Activated naive CD8-positive, alpha-beta T cell treated with anti-CD3 and anti-CD28 coated beads, Interleukin-2, amount 10 ng/mL, durations not matched to agents 7 days and 5 days (primary cell): ENCODE measurements around the gene PADI4. TPM values are rescaled to one million over a fixed set of nuclear protein-coding genes. Genes with fewer than 3 reads are reported as not detected.

Experiments used
- ATAC-seq: fragments of 150-1000 bp; cut with Tn5 transposase; one replicate; pipeline ENCODE4 v1.10.0; 2021; ENCODE audit warnings: low read depth, moderate library complexity
- POLR2A ChIA-PET: fragments of 350-600 bp; sonication (Branson Sonifier 250); formaldehyde crosslinking; loops from one replicate; lab custom pipeline; 2021; ENCODE audit warnings: antibody characterized with exemption; lab: Charles Lee
- DNase-seq: peaks from one replicate; pipeline ENCODE4 v3.0.0; 2021
- H3K27ac Mint-ChIP-seq: one replicate; pipeline ENCODE4 v1.8.0; 2022; ENCODE audit warnings: mild to moderate bottlenecking, mixed read lengths
- H3K27me3 Mint-ChIP-seq: one replicate; pipeline ENCODE4 v1.8.0; 2022; ENCODE audit warnings: mild to moderate bottlenecking, moderate library complexity, mixed read lengths
- H3K36me3 Mint-ChIP-seq: one replicate; pipeline ENCODE4 v1.8.0; 2021; ENCODE audit warnings: mild to moderate bottlenecking, mixed read lengths
- H3K4me1 Mint-ChIP-seq: one replicate; pipeline ENCODE4 v1.8.0; 2021; ENCODE audit warnings: mixed read lengths
- H3K4me3 Mint-ChIP-seq: one replicate; pipeline ENCODE4 v1.8.0; 2022; ENCODE audit warnings: mild to moderate bottlenecking, moderate library complexity, mixed read lengths
- H3K9me3 Mint-ChIP-seq: one replicate; pipeline ENCODE4 v1.8.0; 2021; ENCODE audit warnings: mixed read lengths
- total RNA-seq, 2 experiments: library from RNA; stranded (reverse); gene quantifications; one replicate each; pipeline ENCODE4 v1.2.3, GENCODE V29; 2021

Gene PADI4
- total RNA-seq, 2 experiments from 2014 or later: 4.3 to 4.9 TPM

DNA sequence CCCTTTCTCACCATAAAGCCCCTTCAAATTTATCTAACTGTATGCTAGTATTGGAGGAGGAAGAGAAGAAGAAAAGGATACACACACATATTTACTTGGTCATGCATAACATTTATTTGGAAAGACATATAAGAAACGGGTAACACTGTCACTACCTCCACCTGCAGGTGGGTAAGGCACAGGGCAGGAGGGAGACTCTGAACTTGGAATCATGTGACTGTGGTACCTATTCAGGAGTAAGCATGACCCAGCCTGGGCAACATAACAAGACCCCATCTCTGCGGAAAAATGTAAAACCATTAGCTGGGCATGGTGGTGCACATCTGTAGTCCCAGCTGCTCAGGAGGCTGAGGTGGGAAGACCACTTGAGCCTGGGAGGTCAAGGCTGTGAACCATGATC lies 62.6 kb downstream of the PADI4 start:
- Mint-ChIP-seq H3K4me1 (no peaks in the 10 kb centered on the region), H3K27ac (no peak overlapping the region), H3K9me3 (no peaks in the 10 kb centered on the region), H3K36me3 (no peaks in the 10 kb centered on the region), H3K27me3 (peaks cover 6% of the 10 kb centered on the region), H3K4me3 (no peak overlapping the region)
- DNase-seq (no peak), ATAC-seq (no peak)
- POLR2A ChIA-PET: no interaction called here

DNA sequence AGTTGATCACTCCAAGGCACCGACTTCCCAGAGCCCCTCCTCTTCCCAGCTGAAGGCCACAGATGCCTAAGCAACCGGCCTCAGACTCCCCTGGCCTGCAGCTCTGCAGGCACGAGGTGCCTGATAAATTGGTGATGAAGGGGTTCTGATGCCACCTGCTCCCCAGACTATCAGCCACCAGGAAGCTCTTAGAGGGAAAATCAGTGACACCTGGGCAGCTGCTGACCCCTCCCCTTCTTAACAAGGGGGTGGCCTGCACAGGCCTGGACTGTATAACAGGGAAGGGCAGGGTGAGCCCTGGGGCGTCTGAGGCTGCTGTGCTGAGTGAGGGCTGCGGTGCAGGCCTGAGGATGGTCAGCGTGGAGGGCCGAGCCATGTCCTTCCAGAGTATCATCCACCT lies 63.9 kb downstream of the PADI4 start, which contains the start of gene PADI6:
Gene PADI6 (plus strand): TSS at position 301 of the 400 bp plus-strand sequence. CDS start 50 bp downstream, at position 351.
- no peak for DNase-seq
- Mint-ChIP-seq H3K27ac (no peak within 1 kb of the TSS), H3K27me3 (peaks cover 4% of the 10 kb centered on the region), H3K4me1 (no peaks in the 10 kb centered on the region), H3K9me3 (no peaks in the 10 kb centered on the region), H3K36me3 (no peaks in the 10 kb centered on the region), H3K4me3 (no peak within 1 kb of the TSS)
- POLR2A ChIA-PET: interaction anchor here (1.6 kb wide), 1 partner anchor 16 kb away, joined by 3 read pairs; no protein-coding TSS in a partner anchor
- no peak for ATAC-seq

DNA sequence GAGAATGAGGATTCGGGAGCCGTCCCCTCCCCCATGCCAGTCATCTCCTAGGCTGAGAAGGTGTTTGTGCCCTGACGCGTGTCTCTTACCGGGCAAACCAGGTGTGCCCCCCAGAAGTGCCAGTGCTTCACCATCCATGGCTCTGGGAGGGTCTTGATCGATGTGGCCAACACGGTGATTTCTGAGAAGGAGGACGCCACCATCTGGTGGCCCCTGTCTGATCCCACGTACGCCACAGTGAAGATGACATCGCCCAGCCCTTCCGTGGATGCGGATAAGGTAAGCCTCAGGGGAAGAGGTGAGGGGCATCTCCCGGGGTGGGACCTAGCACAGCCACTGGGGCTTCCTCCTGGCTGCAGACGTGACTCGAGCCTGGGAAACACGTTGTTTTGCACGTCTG lies 65.0 kb downstream of the PADI4 start:
- POLR2A ChIA-PET: no interaction called here
- H3K4me3 Mint-ChIP-seq: no peak overlapping the region
- no peak overlapping the region for H3K27ac Mint-ChIP-seq
- H3K36me3 Mint-ChIP-seq: no peaks in the 10 kb centered on the region
- H3K4me1 Mint-ChIP-seq: no peaks in the 10 kb centered on the region
- no peak for ATAC-seq
- peaks cover 8% of the 10 kb centered on the region for H3K27me3 Mint-ChIP-seq
- DNase-seq: no peak
- H3K9me3 Mint-ChIP-seq: no peaks in the 10 kb centered on the region

DNA sequence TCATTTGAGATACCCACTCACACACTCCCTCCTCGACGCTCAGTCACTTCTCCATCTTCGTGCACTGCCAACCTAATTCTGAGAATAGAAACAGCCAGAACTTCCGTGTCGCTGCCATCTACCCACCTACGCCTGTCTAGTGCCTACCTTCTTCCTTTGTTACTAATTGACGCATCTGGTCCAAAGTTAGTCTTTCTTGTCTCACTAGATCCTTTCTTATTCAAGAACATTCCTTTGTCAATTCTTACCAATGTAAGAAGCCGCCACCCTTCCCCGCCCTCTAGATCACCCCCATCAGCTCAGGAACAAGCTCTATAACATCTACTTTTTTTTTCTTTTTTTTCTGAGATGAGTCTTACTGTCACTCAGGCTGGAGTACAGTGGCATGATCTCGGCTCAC lies 67.7 kb downstream of the PADI4 start:
- ATAC-seq (no peak), DNase-seq (no peak)
- H3K36me3 Mint-ChIP-seq: no peaks in the 10 kb centered on the region
- POLR2A ChIA-PET: no interaction called here
- no peak overlapping the region for H3K4me3 Mint-ChIP-seq
- H3K9me3 Mint-ChIP-seq: no peaks in the 10 kb centered on the region
- no peaks in the 10 kb centered on the region for H3K4me1 Mint-ChIP-seq
- peaks cover 6% of the 10 kb centered on the region for H3K27me3 Mint-ChIP-seq
- H3K27ac Mint-ChIP-seq: no peak overlapping the region

DNA sequence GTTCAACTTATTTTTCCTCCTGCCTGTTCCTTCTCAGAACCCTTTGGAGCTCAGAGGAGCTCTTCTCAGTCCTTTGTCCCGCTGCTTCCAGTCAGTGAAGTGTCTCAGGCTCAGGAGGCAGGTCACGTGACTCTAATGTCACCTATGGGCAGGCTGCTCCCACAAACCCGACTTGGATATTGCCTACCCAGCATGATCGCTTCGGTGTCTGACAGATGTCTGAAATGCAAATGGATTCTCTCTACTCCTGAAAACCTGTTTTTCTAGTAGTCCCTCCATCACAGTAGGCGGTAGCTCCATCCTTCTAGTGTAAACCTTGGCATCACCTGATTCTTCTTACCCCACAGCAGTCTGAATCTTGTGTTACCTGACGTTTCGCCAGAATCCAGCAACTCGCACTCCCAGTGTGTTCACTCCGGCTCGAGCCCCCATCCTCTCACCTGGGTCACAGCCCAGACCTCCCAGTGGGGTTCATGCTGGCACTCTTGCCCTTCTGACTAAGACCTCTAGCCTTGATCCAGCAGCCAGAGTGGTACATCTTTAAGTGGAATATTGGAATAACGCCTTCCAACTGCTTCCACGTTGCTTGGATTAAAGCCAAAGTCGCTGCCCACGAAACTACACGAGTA lies 69.4 kb downstream of the PADI4 start:
- H3K27me3 Mint-ChIP-seq: peaks cover 12% of the 10 kb centered on the region
- H3K9me3 Mint-ChIP-seq: no peaks in the 10 kb centered on the region
- ATAC-seq: no peak
- H3K36me3 Mint-ChIP-seq: no peaks in the 10 kb centered on the region
- POLR2A ChIA-PET: no interaction called here
- H3K4me3 Mint-ChIP-seq: no peak overlapping the region
- no peaks in the 10 kb centered on the region for H3K4me1 Mint-ChIP-seq
- H3K27ac Mint-ChIP-seq: no peak overlapping the region
- no peak for DNase-seq

DNA sequence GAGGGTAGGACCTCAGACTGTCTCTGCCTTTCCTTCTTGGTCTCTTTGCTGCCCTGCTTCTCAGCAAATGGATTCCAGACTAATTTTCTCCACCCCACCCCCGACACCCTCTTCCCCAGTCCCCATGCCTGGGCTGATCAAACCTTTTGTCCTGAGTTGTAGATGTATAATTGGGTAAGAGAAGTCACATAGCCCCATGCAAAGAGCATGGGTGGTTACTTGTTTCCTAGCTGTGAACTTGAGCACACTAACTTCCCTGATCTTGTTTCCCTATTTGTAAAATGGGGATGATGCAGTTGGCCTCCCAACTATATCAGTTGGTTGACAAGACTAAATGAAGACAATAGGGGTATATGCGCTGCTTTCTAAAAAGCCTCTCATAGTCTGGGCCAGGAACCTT lies 73.2 kb downstream of the PADI4 start:
- Mint-ChIP-seq H3K27me3 (peaks cover 12% of the 10 kb centered on the region), H3K4me1 (no peaks in the 10 kb centered on the region), H3K4me3 (no peak overlapping the region), H3K36me3 (no peaks in the 10 kb centered on the region), H3K27ac (no peak overlapping the region), H3K9me3 (no peaks in the 10 kb centered on the region)
- ATAC-seq: no peak
- POLR2A ChIA-PET: no interaction called here
- no peak for DNase-seq

DNA sequence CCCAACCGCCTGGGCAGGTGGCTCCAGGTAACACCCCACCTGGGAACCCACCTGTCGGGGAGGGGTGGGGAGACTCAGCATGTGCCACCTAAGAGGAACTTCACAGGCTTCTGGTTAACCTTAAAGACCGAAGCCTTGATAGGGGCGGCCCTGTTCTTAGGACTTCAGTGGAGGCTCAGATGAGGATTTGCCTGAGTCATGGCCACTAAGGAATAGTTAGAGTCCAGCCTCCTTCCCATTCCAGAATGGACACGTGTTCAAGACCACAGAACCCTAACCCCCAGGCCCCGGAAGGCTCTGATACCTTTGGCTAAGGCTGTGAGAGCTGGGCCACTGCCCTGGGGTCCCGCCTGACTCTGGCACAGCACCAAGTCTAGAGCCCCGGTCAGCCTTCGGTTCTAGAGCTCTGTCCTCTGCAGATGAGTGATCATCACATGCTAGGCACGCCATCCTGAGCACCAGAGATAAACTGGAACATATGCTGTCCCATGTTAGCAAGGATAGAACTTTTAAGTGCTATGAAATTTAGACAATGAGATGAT lies 84.3 kb downstream of the PADI4 start:
- peaks cover 4% of the 10 kb centered on the region for H3K27me3 Mint-ChIP-seq
- ATAC-seq (no peak), DNase-seq (no peak)
- H3K27ac Mint-ChIP-seq: no peak overlapping the region
- H3K4me1 Mint-ChIP-seq: peaks cover 2% of the 10 kb centered on the region
- POLR2A ChIA-PET: no interaction called here
- no peaks in the 10 kb centered on the region for H3K9me3 Mint-ChIP-seq
- no peaks in the 10 kb centered on the region for H3K36me3 Mint-ChIP-seq
- H3K4me3 Mint-ChIP-seq: no peak overlapping the region

DNA sequence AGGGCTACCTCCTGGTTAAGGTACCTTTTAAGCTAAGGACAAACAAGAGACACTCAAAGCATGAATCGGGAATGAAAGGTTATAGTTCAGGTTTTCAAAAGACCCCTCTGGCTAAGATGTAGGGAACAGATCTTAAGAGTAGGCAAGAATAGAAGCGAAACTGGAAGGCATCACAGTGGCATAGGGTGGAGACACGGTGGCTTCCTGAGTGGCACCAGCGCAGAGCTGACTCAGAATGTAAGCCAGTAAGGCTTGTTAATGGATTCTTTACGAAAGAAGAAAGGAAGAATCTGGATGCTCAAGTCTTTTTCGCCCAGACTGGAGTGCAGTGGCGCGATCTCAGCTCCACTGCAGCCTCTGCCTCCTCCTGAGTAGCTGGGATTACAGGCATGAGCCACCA lies 85.2 kb downstream of the PADI4 start:
- Mint-ChIP-seq H3K4me1 (peaks cover 2% of the 10 kb centered on the region), H3K36me3 (no peaks in the 10 kb centered on the region), H3K9me3 (no peaks in the 10 kb centered on the region), H3K27ac (no peak overlapping the region), H3K27me3 (peaks cover 4% of the 10 kb centered on the region), H3K4me3 (no peak overlapping the region)
- DNase-seq: no peak
- ATAC-seq: no peak
- POLR2A ChIA-PET: no interaction called here

DNA sequence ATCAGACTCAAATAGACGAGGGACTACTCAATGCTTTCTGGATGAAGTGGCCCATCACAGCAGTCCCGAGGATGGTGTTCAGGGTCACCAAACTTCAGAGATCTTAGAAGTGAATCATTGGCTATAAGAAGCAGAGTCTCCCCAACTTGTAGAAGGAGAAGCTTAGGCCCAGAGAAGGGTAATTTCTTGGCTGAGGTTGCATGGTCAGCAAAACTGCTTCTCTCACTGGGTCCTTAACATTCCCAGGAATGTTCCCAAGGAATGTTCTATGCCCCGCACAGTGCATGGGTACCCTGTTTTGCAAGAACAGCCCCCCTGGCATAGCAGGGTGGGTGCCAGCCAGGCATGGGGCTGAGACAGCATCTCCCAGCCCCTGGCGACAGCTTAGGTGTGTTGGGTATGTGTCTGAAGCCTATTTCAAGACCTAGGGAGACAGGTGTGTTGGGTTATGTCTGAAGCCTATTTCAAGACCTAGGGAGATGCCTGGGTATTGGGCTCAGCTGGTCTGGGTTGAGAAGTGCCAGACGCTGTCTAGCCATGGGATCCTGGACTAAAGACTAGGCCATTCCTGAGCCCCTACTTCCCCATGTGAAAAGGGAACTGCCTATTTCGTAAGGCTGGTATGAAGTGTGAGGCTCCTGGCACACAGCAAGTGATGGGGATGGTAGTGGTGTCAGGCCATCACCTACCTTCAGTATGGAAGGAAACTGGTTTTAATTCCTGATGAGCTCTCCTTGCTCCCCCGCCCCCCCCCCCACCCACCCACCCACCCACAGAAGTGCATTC lies 90.1 kb downstream of the PADI4 start:
- no peak overlapping the region for H3K27ac Mint-ChIP-seq
- H3K9me3 Mint-ChIP-seq: no peaks in the 10 kb centered on the region
- H3K4me3 Mint-ChIP-seq: no peak overlapping the region
- H3K27me3 Mint-ChIP-seq: peaks cover under 1% of the 10 kb centered on the region
- no peaks in the 10 kb centered on the region for H3K36me3 Mint-ChIP-seq
- POLR2A ChIA-PET: no interaction called here
- ATAC-seq (no peak), DNase-seq (no peak)
- peaks cover under 1% of the 10 kb centered on the region for H3K4me1 Mint-ChIP-seq

DNA sequence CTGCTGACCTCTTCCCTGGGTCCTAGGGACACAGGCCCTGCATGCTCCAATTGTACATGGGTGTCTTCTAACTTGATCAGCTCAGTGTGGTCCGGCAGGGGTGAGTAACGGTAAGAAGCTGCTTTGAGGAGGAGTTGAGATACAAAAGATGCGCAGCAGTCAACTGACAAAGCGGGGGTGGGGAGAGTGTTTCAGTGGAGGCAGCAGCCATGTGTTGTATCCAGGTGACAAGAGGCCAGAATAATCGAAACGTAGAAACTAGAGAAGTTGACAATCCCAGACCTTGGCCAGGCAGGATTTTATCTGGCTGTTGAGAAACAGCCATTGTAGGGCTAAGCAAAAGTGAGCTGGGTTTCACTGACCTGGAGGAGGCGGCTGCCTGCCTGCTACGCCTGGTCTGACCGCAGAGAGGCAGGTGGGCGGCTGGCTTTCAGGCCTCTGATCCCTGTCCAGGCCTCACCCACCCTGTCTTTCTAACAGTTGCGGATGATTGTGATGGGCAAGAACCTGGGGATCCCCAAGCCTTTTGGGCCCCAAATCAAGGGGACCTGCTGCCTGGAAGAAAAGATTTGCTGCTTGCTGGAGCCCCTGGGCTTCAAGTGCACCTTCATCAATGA lies 92.8 kb downstream of the PADI4 start:
- no peak for DNase-seq
- Mint-ChIP-seq H3K4me1 (no peaks in the 10 kb centered on the region), H3K27ac (no peak overlapping the region), H3K4me3 (no peak overlapping the region), H3K9me3 (no peaks in the 10 kb centered on the region), H3K36me3 (no peaks in the 10 kb centered on the region), H3K27me3 (no peaks in the 10 kb centered on the region)
- POLR2A ChIA-PET: no interaction called here
- ATAC-seq: no peak

DNA sequence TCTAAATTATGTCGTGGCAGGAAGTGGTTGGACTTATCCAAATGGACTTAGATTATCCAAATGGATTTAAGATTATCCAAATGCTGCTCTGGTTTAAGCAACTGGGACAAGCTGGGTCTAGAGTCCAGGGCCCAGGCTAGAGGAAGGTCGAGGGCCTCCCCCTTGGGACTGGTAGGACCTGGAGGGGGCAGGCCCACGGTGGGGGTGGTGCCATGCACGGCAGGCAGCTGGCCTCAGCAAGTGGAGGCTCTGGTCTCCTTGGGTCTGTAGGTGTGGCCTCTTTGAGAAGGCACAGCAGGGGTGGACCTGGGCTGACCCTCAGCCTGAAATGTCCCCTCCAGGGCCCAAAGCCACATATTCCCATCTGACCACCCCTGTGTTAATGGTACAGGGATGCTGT lies 93.8 kb downstream of the PADI4 start:
- H3K4me1 Mint-ChIP-seq: no peaks in the 10 kb centered on the region
- H3K4me3 Mint-ChIP-seq: no peak overlapping the region
- no peaks in the 10 kb centered on the region for H3K9me3 Mint-ChIP-seq
- no peak overlapping the region for H3K27ac Mint-ChIP-seq
- H3K36me3 Mint-ChIP-seq: peaks cover 1% of the 10 kb centered on the region
- no peak for ATAC-seq
- DNase-seq: no peak
- H3K27me3 Mint-ChIP-seq: no peaks in the 10 kb centered on the region
- POLR2A ChIA-PET: no interaction called here

DNA sequence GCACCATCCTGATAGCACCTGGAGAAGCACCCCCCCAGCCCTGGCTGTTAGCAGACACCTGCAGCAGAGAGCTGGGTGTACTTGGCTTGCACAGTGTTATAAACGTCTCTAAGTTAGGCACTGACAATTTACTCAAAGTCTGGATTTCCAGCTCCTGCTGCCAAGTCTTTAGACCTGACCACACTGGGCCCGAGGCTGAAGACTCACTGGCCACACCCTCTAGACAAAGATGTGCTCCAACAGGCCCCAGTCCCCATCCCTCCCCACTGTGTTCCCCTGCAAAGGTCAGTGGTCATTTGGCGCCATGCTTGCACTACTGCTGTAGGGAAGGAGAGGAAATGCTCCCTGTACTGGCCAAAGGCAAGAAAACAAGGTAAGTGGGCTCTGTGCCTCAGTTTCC lies 95.1 kb downstream of the PADI4 start:
- ATAC-seq: no peak
- H3K27me3 Mint-ChIP-seq: no peaks in the 10 kb centered on the region
- H3K9me3 Mint-ChIP-seq: no peaks in the 10 kb centered on the region
- no peak overlapping the region for H3K27ac Mint-ChIP-seq
- H3K36me3 Mint-ChIP-seq: peaks cover 5% of the 10 kb centered on the region
- POLR2A ChIA-PET: no interaction called here
- no peak overlapping the region for H3K4me3 Mint-ChIP-seq
- DNase-seq: no peak
- H3K4me1 Mint-ChIP-seq: no peaks in the 10 kb centered on the region

DNA sequence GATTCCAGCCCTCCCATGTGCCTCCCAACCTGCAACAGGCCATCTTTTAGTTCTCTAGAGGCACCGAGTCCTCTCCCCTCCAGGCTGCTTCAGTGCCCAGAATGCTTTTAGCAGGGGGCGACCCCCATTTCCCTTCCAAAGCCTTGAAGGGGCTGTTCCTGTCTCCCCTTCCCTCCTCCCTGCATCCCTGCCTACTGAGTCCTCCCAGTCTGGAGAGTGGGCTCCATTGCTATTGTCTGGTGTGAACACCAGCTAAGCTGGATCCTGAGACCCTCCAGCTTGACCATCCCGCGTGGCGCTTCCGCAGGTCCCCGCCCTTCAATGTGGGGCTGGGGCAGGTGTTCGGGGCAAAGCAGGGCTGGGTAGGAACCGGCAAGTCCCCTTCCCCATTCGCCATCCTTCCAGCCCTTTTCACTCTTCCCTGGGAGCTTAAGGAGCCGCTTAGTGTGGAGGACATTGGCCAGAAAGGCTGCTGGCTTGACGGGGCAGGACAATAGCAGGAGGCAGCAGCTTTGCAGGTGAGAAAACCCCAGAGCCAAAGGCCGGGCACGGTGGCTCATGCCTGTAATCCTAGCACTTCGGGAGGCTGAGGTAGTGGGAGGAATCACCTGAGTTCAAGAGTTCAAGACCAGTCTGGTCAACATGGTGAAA lies 96.2 kb downstream of the PADI4 start:
- ATAC-seq (no peak), DNase-seq (no peak)
- Mint-ChIP-seq H3K27ac (no peak overlapping the region), H3K9me3 (no peaks in the 10 kb centered on the region), H3K36me3 (peaks cover 14% of the 10 kb centered on the region), H3K4me1 (no peaks in the 10 kb centered on the region), H3K4me3 (no peak overlapping the region), H3K27me3 (no peaks in the 10 kb centered on the region)
- POLR2A ChIA-PET: interaction anchor here (0.6 kb wide), 1 partner anchor 139 kb away, joined by 4 read pairs; no protein-coding TSS in a partner anchor
